Fibroblast of peridontal ligament (primary cell): ENCODE results near the gene PPIP5K1.

ENCODE experiments used
- DNase-seq: peaks from one replicate; pipeline ENCODE4 v3.0.0-alpha.2; 2010; ENCODE audit errors: extremely low read depth

PPIP5K1 gene

DNA sequence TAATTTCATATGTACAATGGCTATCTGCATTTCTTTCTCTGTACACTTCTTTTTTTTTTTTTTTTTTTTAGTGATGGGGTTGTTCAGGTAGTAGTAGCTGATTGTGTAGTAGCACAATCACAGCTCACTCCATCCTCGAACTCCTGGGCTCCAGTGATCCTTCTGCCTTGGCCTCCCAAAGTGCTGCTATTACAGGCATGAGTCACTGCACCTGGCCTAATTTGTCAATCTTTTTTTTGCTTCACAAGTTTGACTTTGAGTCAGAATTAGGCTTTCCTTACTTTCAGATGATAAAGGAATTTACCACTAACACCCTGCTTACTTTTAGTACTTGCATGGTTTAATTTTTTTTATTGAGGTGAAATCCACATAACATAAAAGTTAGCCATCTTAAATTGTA is 44.6 kb downstream of the PPIP5K1 start:
- DNase-seq = no peak

DNA sequence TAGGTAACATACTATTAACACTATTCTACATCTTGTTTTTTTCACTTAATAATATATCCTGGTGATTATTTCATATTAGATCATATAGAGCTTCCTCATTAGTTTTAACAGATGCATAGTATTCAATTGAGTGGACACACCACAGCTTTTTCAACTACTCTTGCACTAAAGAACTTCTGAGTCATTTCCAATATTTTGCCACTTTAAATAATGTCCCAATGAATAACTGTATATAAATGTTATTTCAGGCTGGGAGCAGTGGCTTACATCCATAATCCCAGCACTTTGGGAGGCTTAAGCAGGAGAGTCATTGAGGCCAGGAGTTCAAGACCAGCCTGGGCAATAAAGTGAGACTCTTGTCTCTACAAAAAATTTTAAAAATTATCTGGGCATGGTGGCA is 45.7 kb downstream of the PPIP5K1 start:
- DNase-seq = no peak

DNA sequence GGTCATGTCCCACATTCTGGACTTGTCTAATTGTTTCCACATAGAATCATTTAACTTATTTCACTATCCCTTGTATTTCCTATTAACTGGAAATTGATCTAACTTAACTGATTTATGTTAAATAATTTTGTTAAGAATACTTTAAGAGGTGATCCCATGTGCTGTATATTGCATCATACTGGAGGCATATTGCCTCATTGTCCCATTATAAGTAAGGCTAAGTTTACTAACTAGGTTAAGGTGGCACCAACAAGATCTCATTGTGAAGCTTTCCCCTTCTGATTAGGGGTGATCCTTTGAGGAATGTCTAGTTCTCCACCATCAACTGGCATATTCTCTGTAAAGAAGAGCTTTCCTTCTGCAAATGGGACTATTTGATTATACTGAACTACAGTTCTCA is 48.2 kb downstream of the PPIP5K1 start:
- peak; percentile 51 for DNase-seq

- DNase-seq = peak; percentile 34
These were observed 51.9 kb downstream of the PPIP5K1 start for GRCh38 chr15:43538091-43538490.

GRCh38 chr15:43534897-43535296 is 55.1 kb downstream of the PPIP5K1 start:
- DNase-seq = no peak

DNA sequence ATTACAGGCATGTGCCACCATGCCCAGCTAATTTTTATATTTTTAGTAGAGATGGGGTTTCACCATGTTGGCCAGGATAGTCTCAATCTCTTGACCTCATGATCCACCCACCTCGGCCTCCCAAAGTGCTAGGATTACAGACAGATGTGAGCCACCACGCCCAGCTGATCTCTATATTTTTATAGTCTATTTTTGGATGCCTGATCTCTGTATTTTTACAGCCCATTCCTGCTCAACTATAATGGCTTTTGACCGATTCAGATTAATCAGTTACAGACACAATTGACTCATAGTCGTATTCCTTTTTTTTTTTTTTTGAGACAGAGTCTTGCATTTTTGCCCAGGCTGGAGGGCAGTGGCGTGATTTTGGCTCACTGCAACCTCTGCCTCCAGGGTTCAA is 57.2 kb downstream of the PPIP5K1 start:
- peak; percentile 81 for DNase-seq

DNA sequence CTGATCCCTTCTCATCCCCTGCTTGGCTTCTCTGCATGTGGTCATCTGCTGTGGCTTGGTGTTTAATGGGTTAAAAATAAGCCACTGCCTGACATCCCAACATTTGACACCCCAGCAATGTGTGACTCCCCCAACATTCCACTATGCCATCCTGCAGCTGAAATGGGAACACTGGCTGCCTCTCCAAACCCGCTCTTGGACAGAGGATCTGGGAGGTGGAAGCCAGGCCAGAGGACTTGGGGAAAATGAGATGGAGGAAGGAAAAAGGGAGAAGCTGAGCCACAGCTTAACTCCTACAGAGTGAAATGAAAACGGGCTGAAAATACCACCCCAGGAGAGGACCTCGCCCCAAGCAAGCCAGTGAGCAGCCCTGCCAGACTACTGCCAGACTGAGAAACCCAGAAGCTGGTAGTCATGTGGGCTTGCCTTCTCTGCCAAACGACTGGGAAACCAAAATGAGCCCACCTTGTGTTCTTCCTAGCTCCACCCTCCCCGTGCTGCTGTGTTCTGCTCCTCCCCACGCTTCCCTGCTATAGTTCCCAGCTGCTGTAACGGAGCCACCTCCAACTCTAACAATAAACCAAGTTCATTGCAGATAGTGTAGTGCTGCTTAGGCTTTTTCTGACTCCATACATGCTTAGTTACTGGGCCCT is 58.9 kb downstream of the PPIP5K1 start:
- DNase-seq = peak; percentile 26

DNA sequence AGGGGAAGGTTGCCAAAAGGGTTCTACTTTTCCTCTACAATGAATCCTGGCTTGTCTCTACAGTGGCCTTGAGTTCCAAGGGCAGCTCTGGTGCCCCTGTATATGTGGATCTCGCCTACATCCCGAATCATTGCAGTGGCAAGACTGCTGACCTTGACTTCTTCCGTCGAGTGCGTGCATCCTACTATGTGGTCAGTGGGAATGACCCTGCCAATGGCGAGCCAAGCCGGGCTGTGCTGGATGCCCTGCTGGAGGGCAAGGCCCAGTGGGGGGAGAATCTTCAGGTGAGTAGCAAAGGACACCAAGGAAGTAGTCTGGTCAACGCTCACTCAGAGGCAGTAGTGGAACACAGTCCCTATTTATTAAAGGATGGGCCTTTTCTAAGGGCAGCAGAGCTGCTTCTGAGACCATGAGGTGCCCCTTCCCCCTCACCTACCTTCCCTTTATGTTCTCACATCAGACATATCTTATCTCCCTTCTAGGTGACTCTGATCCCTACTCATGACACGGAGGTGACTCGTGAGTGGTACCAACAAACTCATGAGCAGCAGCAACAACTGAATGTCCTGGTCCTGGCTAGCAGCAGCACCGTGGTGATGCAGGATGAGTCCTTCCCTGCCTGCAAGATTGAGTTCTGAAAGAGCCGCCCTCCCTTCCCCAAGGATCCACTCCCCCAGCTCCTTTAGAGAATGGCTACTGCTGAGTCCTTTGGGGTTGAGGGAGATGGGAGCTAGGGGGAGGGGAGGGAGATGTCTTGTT is 60.2 kb downstream of the PPIP5K1 start:
- no peak for DNase-seq

DNA sequence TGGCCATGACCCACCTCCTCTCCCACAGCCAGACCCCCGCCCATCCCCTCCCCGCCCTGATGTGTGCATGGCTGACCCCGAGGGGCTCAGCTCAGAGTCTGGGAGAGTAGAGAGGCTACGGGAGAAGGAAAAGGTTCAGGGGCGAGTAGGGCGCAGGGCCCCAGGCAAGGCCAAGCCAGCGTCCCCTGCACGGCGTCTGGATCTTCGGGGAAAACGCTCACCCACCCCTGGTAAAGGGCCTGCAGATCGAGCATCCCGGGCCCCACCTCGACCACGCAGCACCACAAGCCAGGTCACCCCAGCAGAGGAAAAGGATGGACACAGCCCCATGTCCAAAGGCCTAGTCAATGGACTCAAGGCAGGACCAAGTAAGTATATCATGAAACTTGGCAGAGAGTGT is 60.9 kb downstream of the PPIP5K1 start:
- DNase-seq = no peak

DNA sequence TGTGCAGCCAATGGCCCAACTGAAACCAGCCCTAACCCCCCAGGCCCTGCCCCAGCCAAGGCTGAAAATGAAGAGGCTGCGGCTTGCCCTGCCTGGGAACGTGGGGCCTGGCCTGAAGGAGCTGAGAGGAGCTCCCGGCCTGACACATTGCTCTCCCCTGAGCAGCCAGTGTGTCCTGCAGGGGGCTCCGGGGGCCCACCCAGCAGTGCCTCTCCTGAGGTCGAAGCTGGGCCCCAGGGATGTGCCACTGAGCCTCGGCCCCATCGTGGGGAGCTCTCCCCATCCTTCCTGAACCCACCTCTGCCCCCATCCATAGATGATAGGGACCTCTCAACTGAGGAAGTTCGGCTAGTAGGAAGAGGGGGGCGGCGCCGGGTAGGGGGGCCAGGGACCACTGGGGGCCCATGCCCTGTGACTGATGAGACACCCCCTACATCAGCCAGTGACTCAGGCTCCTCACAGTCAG is 61.4 kb downstream of the PPIP5K1 start:
- no peak for DNase-seq

- no peak for DNase-seq
These were observed 62.0 kb downstream of the PPIP5K1 start for GRCh38 chr15:43527802-43528541.

DNA sequence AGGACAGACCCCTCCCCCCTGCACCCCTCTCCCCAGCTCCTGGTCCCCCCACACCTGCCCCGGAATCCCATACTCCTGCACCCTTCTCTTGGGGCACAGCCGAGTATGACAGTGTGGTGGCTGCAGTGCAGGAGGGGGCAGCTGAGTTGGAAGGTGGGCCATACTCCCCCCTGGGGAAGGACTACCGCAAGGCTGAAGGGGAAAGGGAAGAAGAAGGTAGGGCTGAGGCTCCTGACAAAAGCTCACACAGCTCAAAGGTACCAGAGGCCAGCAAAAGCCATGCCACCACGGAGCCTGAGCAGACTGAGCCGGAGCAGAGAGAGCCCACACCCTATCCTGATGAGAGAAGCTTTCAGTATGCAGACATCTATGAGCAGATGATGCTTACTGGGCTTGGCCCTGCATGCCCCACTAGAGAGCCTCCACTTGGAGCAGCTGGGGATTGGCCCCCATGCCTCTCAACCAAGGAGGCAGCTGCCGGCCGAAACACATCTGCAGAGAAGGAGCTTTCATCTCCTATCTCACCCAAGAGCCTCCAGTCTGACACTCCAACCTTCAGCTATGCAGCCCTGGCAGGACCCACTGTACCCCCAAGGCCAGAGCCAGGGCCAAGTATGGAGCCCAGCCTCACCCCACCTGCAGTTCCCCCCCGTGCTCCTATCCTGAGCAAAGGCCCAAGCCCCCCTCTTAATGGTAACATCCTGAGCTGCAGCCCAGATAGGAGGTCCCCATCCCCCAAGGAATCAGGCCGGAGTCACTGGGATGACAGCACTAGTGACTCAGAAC is 62.8 kb downstream of the PPIP5K1 start:
- no peak for DNase-seq

GRCh38 chr15:43526261-43526930 is 63.6 kb downstream of the PPIP5K1 start:
- no peak for DNase-seq

DNA sequence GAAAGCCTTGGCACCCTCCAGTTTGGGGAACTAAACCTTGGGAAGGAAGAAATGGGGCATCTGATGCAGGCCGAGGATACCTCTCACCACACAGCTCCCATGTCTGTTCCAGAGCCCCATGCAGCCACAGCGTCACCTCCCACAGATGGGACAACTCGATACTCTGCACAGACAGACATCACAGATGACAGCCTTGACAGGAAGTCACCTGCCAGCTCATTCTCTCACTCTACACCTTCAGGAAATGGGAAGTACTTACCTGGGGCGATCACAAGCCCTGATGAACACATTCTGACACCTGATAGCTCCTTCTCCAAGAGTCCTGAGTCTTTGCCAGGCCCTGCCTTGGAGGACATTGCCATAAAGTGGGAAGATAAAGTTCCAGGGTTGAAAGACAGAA is 64.9 kb downstream of the PPIP5K1 start:
- DNase-seq = no peak

DNA sequence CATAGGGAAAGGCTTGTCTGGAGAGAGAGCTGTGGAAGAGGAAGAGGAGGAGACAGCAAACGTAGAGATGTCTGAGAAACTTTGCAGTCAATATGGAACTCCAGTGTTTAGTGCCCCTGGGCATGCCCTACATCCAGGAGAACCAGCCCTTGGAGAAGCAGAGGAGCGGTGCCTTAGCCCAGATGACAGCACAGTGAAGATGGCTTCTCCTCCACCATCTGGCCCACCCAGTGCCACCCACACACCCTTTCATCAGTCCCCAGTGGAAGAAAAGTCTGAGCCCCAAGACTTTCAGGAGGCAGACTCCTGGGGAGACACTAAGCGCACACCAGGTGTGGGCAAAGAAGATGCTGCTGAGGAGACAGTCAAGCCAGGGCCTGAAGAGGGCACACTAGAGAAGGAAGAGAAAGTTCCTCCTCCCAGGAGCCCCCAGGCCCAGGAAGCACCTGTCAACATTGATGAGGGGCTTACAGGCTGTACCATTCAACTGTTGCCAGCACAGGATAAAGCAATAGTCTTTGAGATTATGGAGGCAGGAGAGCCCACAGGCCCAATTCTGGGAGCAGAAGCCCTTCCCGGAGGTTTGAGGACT is 65.7 kb downstream of the PPIP5K1 start:
- DNase-seq = no peak

GRCh38 chr15:43523646-43524045 is 66.4 kb downstream of the PPIP5K1 start:
- DNase-seq = no peak

GRCh38 chr15:43522247-43522646 is 67.8 kb downstream of the PPIP5K1 start:
- no peak for DNase-seq

GRCh38 chr15:43521419-43521818 is 68.6 kb downstream of the PPIP5K1 start:
- DNase-seq = no peak

DNA sequence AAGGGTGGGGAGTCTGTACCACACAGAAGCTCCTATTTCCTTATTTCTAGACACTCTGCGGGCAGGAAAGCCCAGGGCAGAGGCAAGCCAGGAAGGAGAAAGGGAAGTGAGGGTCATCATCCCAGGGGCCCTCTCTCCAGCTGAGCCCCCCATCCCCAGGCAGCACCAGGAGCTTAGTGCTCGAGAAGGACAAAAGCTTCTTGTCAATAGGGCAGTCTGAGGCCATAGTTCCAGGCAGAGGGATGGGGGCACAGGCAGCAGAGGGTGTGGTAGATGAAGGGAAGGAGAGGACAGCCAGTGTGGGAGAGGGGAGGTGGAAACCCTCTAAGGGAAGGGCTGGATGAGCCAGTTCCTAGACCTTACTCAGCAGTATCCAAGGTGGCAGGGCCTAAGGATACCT is 69.9 kb downstream of the PPIP5K1 start:
- no peak for DNase-seq

DNA sequence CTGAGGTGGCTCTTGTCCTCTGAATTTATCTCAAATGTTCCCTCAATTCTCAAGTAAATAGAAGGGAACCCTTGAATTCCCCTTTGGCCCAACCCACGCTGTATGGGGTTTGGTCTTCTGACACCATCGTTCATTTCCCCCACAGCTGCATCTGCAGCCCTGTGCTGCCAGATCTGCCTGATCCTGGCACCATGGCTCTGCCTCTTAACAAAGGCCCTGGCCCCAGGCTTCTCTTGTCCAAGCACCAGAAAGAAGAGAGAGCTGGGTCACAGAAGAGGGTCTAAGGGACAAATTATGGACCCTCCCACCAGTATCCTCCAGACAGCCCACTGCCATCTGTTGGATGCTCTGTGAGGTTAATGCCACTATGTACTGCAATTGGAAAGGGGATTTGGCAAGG is 70.8 kb downstream of the PPIP5K1 start:
- DNase-seq = no peak

- DNase-seq = peak; percentile 44
These were observed 71.7 kb downstream of the PPIP5K1 start for GRCh38 chr15:43518197-43518761.
